Activated naive CD8-positive, alpha-beta T cell treated with anti-CD3 and anti-CD28 coated beads, Interleukin-2, amount 10 ng/mL, durations not matched to agents 7 days and 5 days (primary cell): ENCODE measurements around the gene CD247. TPM values are rescaled to one million over a fixed set of nuclear protein-coding genes. Genes with fewer than 3 reads are reported as not detected.

Experiments
- ATAC-seq: fragments of 150-1000 bp; cut with Tn5 transposase; one replicate; pipeline ENCODE4 v1.10.0; 2021; ENCODE audit warnings: low read depth, moderate library complexity
- POLR2A ChIA-PET: fragments of 350-600 bp; sonication (Branson Sonifier 250); formaldehyde crosslinking; loops from one replicate; lab custom pipeline; 2021; ENCODE audit warnings: antibody characterized with exemption; lab: Charles Lee
- DNase-seq: peaks from one replicate; pipeline ENCODE4 v3.0.0; 2021
- H3K27ac Mint-ChIP-seq: one replicate; pipeline ENCODE4 v1.8.0; 2022; ENCODE audit warnings: mild to moderate bottlenecking, mixed read lengths
- H3K27me3 Mint-ChIP-seq: one replicate; pipeline ENCODE4 v1.8.0; 2022; ENCODE audit warnings: mild to moderate bottlenecking, moderate library complexity, mixed read lengths
- H3K36me3 Mint-ChIP-seq: one replicate; pipeline ENCODE4 v1.8.0; 2021; ENCODE audit warnings: mild to moderate bottlenecking, mixed read lengths
- H3K4me1 Mint-ChIP-seq: one replicate; pipeline ENCODE4 v1.8.0; 2021; ENCODE audit warnings: mixed read lengths
- H3K4me3 Mint-ChIP-seq: one replicate; pipeline ENCODE4 v1.8.0; 2022; ENCODE audit warnings: mild to moderate bottlenecking, moderate library complexity, mixed read lengths
- H3K9me3 Mint-ChIP-seq: one replicate; pipeline ENCODE4 v1.8.0; 2021; ENCODE audit warnings: mixed read lengths
- total RNA-seq, 2 experiments: library from RNA; stranded (reverse); gene quantifications; one replicate each; pipeline ENCODE4 v1.2.3, GENCODE V29; 2021

Gene CD247
- total RNA-seq, 2 experiments from 2014 or later = 252 to 276 TPM

DNA sequence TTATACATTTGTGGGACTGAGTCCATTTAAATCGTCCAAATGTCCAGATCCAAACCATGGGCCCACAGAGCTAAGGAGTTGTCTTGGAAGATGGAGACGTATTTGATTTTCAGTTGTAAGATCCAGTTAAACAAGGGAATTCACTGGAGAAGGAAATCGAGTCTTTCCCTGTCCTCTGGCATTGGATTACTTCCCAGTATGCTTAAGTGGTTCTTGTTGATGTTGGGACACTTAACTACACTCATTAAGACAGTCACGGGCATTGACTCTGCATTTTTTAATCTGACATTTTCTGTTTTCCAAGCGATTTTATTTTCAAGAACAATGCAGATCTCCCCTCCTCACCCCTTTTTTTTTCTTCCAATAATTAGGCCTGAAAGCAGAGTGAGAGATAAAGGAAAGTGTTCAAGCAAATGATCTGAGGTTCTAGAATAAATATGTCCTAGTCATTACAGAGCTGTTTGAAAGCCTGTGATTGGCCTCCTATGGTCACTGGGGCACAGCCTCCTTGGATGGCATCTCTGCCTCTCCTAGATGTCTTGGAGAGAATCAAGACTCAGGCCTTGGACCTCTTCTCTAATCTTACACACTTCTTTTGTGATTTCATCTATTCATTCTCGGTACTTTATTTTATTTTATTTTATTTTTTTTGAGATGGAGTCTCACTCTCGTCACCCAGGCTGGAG lies 48.9 kb downstream of the CD247 start:
- Mint-ChIP-seq H3K36me3 (peaks cover 22% of the 10 kb centered on the region), H3K27me3 (no peaks in the 10 kb centered on the region), H3K4me1 (peaks cover 43% of the 10 kb centered on the region), H3K4me3 (no peak overlapping the region), H3K9me3 (no peaks in the 10 kb centered on the region), H3K27ac (peak overlapping the region; percentile 49)
- ATAC-seq (no peak), DNase-seq (no peak)
- POLR2A ChIA-PET = no interaction called here

- Mint-ChIP-seq H3K4me3 (no peak overlapping the region), H3K27me3 (no peaks in the 10 kb centered on the region), H3K9me3 (no peaks in the 10 kb centered on the region), H3K27ac (no peak overlapping the region), H3K4me1 (peaks cover 31% of the 10 kb centered on the region), H3K36me3 (peaks cover 18% of the 10 kb centered on the region)
- ATAC-seq (no peak), DNase-seq (no peak)
- POLR2A ChIA-PET = no interaction called here
Measured at GRCh38 chr1:167467752-167468151, 50.6 kb downstream of the CD247 start.

GRCh38 chr1:167467126-167467710 lies 51.1 kb downstream of the CD247 start:
- Mint-ChIP-seq H3K4me3 (no peak overlapping the region), H3K27me3 (no peaks in the 10 kb centered on the region), H3K9me3 (no peaks in the 10 kb centered on the region), H3K36me3 (peaks cover 18% of the 10 kb centered on the region), H3K27ac (no peak overlapping the region), H3K4me1 (peaks cover 32% of the 10 kb centered on the region)
- no peak for DNase-seq
- POLR2A ChIA-PET = interaction anchor here (0.9 kb wide), 1 partner anchor 10 kb away, joined by 3 read pairs; no protein-coding TSS in a partner anchor
- ATAC-seq = no peak

DNA sequence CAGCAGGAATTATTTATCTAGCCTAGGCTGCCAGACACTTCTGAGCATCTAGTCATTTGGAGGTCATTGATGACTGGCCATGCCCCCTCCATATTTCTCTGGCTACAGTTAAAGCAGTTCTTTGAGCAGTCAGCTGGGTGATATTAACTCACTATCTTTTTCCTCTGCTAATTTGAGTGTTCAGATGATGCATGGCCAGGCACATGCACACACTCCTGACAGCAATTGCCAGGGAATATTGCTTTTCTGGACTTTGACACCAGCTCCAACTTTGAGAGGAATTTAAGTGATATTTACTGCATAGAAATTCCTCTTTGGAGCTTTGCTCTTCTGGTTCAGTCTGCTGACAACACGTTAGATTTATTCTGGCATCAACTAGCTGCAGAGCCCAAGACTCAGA lies 52.6 kb downstream of the CD247 start:
- POLR2A ChIA-PET = interaction anchor here (0.6 to 1.1 kb wide), 3 partner anchors 11 to 603 kb away, joined by 4 to 6 read pairs (median 5); no protein-coding TSS in a partner anchor

DNA sequence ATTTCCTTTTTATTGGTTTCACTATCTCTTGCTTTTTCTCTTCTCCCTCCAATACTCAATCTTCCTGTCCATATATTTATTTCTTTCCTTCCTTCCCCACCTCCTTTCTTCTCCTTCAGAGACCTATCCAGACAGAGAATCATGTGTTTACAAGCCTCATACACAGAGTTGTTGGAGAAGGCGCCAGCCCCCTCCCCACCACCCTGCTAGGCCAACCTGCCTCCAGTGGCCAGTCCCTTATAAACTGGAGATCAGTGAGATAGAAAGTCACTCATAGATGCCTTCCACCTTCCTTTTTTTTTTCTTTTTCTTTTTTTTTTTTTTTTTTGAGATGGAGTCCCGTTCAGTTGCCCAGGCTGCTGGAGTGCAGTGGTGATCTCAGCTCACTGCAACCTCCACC lies 53.3 kb downstream of the CD247 start:
- peaks cover 25% of the 10 kb centered on the region for H3K36me3 Mint-ChIP-seq
- no peaks in the 10 kb centered on the region for H3K27me3 Mint-ChIP-seq
- peaks cover 31% of the 10 kb centered on the region for H3K4me1 Mint-ChIP-seq
- peak overlapping the region; percentile 27 for H3K27ac Mint-ChIP-seq
- H3K9me3 Mint-ChIP-seq = no peaks in the 10 kb centered on the region
- DNase-seq = no peak
- POLR2A ChIA-PET = interaction anchor here (0.6 to 1.5 kb wide), 3 partner anchors 8 to 602 kb away, joined by 3 to 5 read pairs (median 4); no protein-coding TSS in a partner anchor
- ATAC-seq = no peak
- no peak overlapping the region for H3K4me3 Mint-ChIP-seq

More for the DNA sequence above, 52.6 kb downstream of the CD247 start:
- peaks cover 33% of the 10 kb centered on the region for H3K4me1 Mint-ChIP-seq
- no peaks in the 10 kb centered on the region for H3K27me3 Mint-ChIP-seq
- peak overlapping the region; percentile 48 for H3K27ac Mint-ChIP-seq
- no peaks in the 10 kb centered on the region for H3K9me3 Mint-ChIP-seq
- no peak for DNase-seq
- no peak for ATAC-seq
- peaks cover 24% of the 10 kb centered on the region for H3K36me3 Mint-ChIP-seq
- no peak overlapping the region for H3K4me3 Mint-ChIP-seq

- Mint-ChIP-seq H3K27me3 (no peaks in the 10 kb centered on the region), H3K4me3 (no peak overlapping the region), H3K9me3 (no peaks in the 10 kb centered on the region), H3K4me1 (peaks cover 24% of the 10 kb centered on the region), H3K36me3 (peaks cover 19% of the 10 kb centered on the region), H3K27ac (no peak overlapping the region)
- POLR2A ChIA-PET = interaction anchor here (0.9 to 1.5 kb wide), 2 partner anchors 7 to 8 kb away, joined by 3 to 5 read pairs; no protein-coding TSS in a partner anchor
- DNase-seq = no peak
- ATAC-seq = no peak
Measured at GRCh38 chr1:167463875-167464575, 54.3 kb downstream of the CD247 start.

DNA sequence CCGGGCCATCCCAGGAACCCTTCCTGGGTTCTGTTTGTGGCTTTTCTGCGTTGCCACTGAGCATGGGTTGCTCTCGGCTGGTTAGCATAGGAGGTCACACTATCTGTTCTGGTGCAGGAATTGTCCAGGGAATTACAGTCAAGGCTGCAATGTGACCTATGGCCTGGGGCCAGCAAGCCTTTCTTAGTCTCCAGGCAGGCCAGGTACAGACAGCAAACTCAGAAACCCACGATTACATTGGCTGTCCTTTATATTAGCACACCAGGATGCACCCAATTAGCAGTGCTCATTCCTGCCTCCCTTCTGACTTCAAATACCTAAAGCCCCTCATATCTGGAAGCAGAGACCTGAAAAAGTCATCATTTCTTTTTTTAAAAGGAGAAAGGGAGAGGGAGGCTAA lies 55.2 kb downstream of the CD247 start:
- POLR2A ChIA-PET = no interaction called here
- H3K36me3 Mint-ChIP-seq = peaks cover 19% of the 10 kb centered on the region
- DNase-seq = no peak

DNA sequence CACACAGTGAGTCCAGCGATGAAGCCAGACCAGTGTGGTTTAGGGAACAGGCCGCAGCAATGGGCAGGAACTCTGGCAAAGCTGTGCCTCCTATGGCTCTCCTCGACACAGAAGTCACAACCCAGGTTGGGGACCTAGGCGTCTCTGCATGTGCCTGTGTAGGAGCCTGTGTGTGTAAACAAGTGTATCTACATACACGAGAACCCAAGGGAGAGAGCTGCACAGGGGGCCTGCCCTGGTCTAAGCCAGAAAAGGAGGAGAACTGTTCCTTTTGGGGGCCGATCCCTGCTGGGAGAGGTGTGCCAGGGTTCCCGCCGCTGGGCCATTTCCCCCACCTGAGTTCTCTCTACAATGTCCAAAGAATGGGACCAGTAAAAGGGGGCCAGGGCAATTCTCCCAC lies 56.0 kb downstream of the CD247 start:
- Mint-ChIP-seq H3K27ac (no peak overlapping the region), H3K36me3 (peaks cover 22% of the 10 kb centered on the region), H3K9me3 (no peaks in the 10 kb centered on the region), H3K4me3 (no peak overlapping the region), H3K4me1 (peaks cover 24% of the 10 kb centered on the region), H3K27me3 (no peaks in the 10 kb centered on the region)
- POLR2A ChIA-PET = no interaction called here
- ATAC-seq = no peak
- no peak for DNase-seq

More for the DNA sequence above, 55.2 kb downstream of the CD247 start:
- Mint-ChIP-seq H3K27me3 (no peaks in the 10 kb centered on the region), H3K4me1 (peaks cover 20% of the 10 kb centered on the region), H3K9me3 (no peaks in the 10 kb centered on the region), H3K4me3 (no peak overlapping the region), H3K27ac (peak overlapping the region; percentile 8)
- ATAC-seq = no peak

- no peaks in the 10 kb centered on the region for H3K27me3 Mint-ChIP-seq
- no peaks in the 10 kb centered on the region for H3K9me3 Mint-ChIP-seq
- POLR2A ChIA-PET = no interaction called here
- DNase-seq (no peak), ATAC-seq (no peak)
- peaks cover 21% of the 10 kb centered on the region for H3K36me3 Mint-ChIP-seq
- H3K4me3 Mint-ChIP-seq = no peak overlapping the region
- H3K27ac Mint-ChIP-seq = no peak overlapping the region
- H3K4me1 Mint-ChIP-seq = peaks cover 35% of the 10 kb centered on the region
Measured at GRCh38 chr1:167460836-167461235, 57.5 kb downstream of the CD247 start.

GRCh38 chr1:167457936-167458584 lies 60.3 kb downstream of the CD247 start:
- POLR2A ChIA-PET = interaction anchor here (1.6 to 9.0 kb wide), 3 partner anchors 10 to 59 kb away, joined by 9 to 63 read pairs (median 17); partner anchors contain the start of gene CD247
- H3K9me3 Mint-ChIP-seq = no peaks in the 10 kb centered on the region
- no peak for DNase-seq

DNA sequence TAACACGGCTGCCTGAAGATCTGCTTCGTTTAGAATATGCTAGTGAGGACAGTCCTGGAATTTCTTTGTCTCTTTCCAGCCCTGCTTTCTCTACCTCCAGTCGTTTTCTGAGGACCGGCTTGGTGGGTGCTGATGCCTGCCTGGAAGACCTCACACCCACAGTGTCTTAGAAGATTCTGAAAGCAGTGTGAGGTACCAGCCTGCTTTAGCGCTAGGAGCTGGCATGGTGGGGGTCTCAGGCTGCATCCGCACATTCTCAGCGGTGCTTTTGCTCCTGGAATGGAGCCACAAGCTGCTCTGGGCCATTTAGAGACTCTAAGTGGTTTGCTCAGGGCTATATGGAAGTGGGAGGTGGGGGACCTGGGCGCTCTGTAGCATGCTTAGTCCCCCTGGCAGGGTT lies 61.4 kb downstream of the CD247 start:
- Mint-ChIP-seq H3K27ac (peak overlapping the region; percentile 88), H3K36me3 (peaks cover 15% of the 10 kb centered on the region), H3K4me1 (peaks cover 43% of the 10 kb centered on the region), H3K27me3 (no peaks in the 10 kb centered on the region), H3K9me3 (no peaks in the 10 kb centered on the region), H3K4me3 (peak overlapping the region; percentile 89)
- DNase-seq = no peak
- no peak for ATAC-seq
- POLR2A ChIA-PET = interaction anchor here (0.9 to 9.0 kb wide), 7 partner anchors 8 to 60 kb away, joined by 3 to 63 read pairs (median 9); partner anchors contain the start of gene CD247

More at GRCh38 chr1:167457936-167458584, 60.3 kb downstream of the CD247 start:
- Mint-ChIP-seq H3K4me1 (peaks cover 39% of the 10 kb centered on the region), H3K36me3 (peaks cover 16% of the 10 kb centered on the region), H3K27me3 (no peaks in the 10 kb centered on the region), H3K27ac (no peak overlapping the region), H3K4me3 (no peak overlapping the region)
- ATAC-seq = no peak

DNA sequence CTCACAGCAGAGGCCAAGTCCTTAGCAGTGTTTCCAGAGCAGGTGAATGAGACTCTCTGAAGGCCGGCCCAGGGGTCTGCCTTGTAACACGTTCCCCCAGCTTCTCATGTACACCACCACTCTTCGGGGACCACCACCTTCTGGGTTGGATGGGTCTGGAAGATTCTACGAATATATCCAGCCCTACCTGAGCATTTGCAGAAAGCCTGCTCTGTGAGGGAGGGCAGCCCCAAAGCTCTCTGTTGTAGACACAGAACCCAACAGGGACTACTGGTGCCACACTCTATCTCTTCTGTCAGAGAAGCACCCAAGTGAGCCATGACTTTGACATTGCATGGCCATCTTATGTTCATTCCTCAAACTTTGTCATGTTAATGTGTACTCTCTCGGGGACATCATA lies 61.8 kb downstream of the CD247 start:
- ATAC-seq = peak; percentile 16
- Mint-ChIP-seq H3K36me3 (peaks cover 15% of the 10 kb centered on the region), H3K27ac (peak overlapping the region; percentile 88), H3K27me3 (no peaks in the 10 kb centered on the region), H3K9me3 (no peaks in the 10 kb centered on the region), H3K4me1 (peaks cover 41% of the 10 kb centered on the region), H3K4me3 (peak overlapping the region; percentile 89)
- no peak for DNase-seq
- POLR2A ChIA-PET = interaction anchor here (0.6 to 9.0 kb wide), 14 partner anchors 8 to 236 kb away, joined by 3 to 63 read pairs (median 4); partner anchors contain the start of gene CD247
